A549 (cell line): ENCODE measurements around the gene TMEM88. TPM values are rescaled to one million over a fixed set of nuclear protein-coding genes. Genes with fewer than 3 reads are reported as not detected.
A peak's percentile ranks its signal among the peaks of the same experiment; 100 is the strongest.

Source experiments
- ATAC-seq, 2 experiments: fragments of 200-7000 bp in 1 of 2; fragments of >200 bp in 1 of 2; cut with Nextera tagmentation in 1 of 2; cut with Tn5 transposase in 1 of 2; 3 replicates each; pipeline versions ENCODE4 v1.8.0 to v1.9.1; 2018 to 2020; ENCODE audit warnings: mild to moderate bottlenecking in 1 of 2, moderate library complexity in 1 of 2
- CTCF ChIA-PET: fragments of 300-600 bp; sonication (Branson Sonifier 250); formaldehyde crosslinking; extraction: SDS; loops from one replicate; lab custom pipeline; 2021; ENCODE audit warnings: antibody characterized with exemption, inconsistent platforms; lab: Yijun Ruan, JAX
- POLR2A ChIA-PET: fragments of 350-600 bp; formaldehyde crosslinking; extraction: SDS; loops from one replicate; lab custom pipeline; 2021; ENCODE audit warnings: antibody characterized with exemption, inconsistent platforms; lab: Yijun Ruan, JAX
- DNase-seq, 2 experiments: peaks; one replicate each; pipeline versions ENCODE4 v3.0.0 to v3.0.0-alpha.2; 2011 to 2016; ENCODE audit warnings: low read depth in 1 of 2, low spot score in 1 of 2
- FAIRE-seq: peaks from 2 replicates; lab custom pipeline; 2011; peaks lifted over from hg19 to GRCh38; lab: Jason Lieb, UNC
- H3K27ac ChIP-seq, 2 experiments: fragments of >200 bp; sonication (Bioruptor Twin); formaldehyde crosslinking; 3 replicates each; pipeline ENCODE4 v1.5.1; 2016 to 2017
- H3K4me1 ChIP-seq: fragments of >200 bp; sonication (Bioruptor Twin); formaldehyde crosslinking; 3 replicates; pipeline ENCODE4 v1.6.1; 2016
- H3K4me2 ChIP-seq: fragments of >200 bp; sonication (Bioruptor Twin); formaldehyde crosslinking; 3 replicates; pipeline ENCODE4 v1.6.1; 2016
- H3K4me3 ChIP-seq: fragments of >200 bp; sonication (Bioruptor Twin); formaldehyde crosslinking; 3 replicates; pipeline ENCODE4 v1.5.1; 2016
- H3K9me3 ChIP-seq: fragments of >200 bp; sonication (Bioruptor Twin); formaldehyde crosslinking; 3 replicates; pipeline ENCODE4 v1.6.1; 2016
- BHLHE40 ChIP-seq: IDR thresholded peaks from 2 replicates; pipeline ENCODE4 v1.6.1; 2012; ENCODE audit warnings: low read depth, low read length, inconsistent platforms
- CBX2 ChIP-seq: fragments of 200-600 bp; sonication (generic); IDR thresholded peaks from 2 replicates; pipeline ENCODE4 v1.6.1; 2016; ENCODE audit warnings: low read depth, mild to moderate bottlenecking, borderline replicate concordance
- CBX8 ChIP-seq: fragments of 200-600 bp; sonication (generic); IDR thresholded peaks from 2 replicates; pipeline ENCODE4 v1.6.1; 2016
- CHD2 ChIP-seq: fragments of 150-350 bp; IDR thresholded peaks from 2 replicates; pipeline ENCODE4 v1.6.1; 2014; ENCODE audit warnings: low read length; ENCODE audit not compliant: partially characterized antibody
- CHD4 ChIP-seq: fragments of 200-600 bp; sonication (generic); IDR thresholded peaks from 2 replicates; pipeline ENCODE4 v1.6.1; 2016; ENCODE audit warnings: antibody characterized with exemption, mild to moderate bottlenecking, borderline replicate concordance
- E2F6 ChIP-seq: IDR thresholded peaks from 2 replicates; pipeline ENCODE4 v1.6.1; 2012; ENCODE audit warnings: low read depth, borderline replicate concordance
- ESRRA ChIP-seq: fragments of 150-350 bp; IDR thresholded peaks from 2 replicates; pipeline ENCODE4 v1.6.1; 2014; ENCODE audit warnings: mild to moderate bottlenecking, low read length, borderline replicate concordance
- FOSB ChIP-seq: fragments of 250-450 bp; sonication (Bioruptor Pico); IDR thresholded peaks from 2 replicates; pipeline ENCODE4 v1.5.0; 2020; ENCODE audit warnings: mild to moderate bottlenecking, moderate library complexity
- HDAC2 ChIP-seq: fragments of 200-600 bp; sonication (generic); IDR thresholded peaks from 2 replicates; pipeline ENCODE4 v1.6.1; 2016
- HEYL ChIP-seq: fragments of 250-450 bp; sonication (Bioruptor Pico); IDR thresholded peaks from 2 replicates; pipeline ENCODE4 v1.8.0; 2021; ENCODE audit warnings: mild to moderate bottlenecking, moderate library complexity
- JUN ChIP-seq, 2 experiments: fragments of >200 bp; sonication (Bioruptor Twin); formaldehyde crosslinking; IDR thresholded peaks; 2 replicates in 1 of 2; 3 replicates in 1 of 2; pipeline ENCODE4 v1.6.1; 2016 to 2017
- JUNB ChIP-seq: fragments of >200 bp; sonication (Bioruptor Twin); formaldehyde crosslinking; IDR thresholded peaks from 2 replicates; pipeline ENCODE4 v1.6.1; 2016
- KDM5A ChIP-seq: fragments of 200-600 bp; sonication (generic); IDR thresholded peaks from 2 replicates; pipeline ENCODE4 v1.6.1; 2016; ENCODE audit warnings: antibody characterized with exemption, mild to moderate bottlenecking
- MAFK ChIP-seq: fragments of 450-650 bp; IDR thresholded peaks from 2 replicates; pipeline ENCODE4 v1.6.1; 2014; ENCODE audit not compliant: partially characterized antibody
- MAZ ChIP-seq: fragments of 150-350 bp; IDR thresholded peaks from 2 replicates; pipeline ENCODE4 v1.6.1; 2014; ENCODE audit warnings: antibody characterized with exemption, low read depth, low read length, borderline replicate concordance
- NR3C1 ChIP-seq: fragments of >200 bp; sonication (Bioruptor Twin); formaldehyde crosslinking; IDR thresholded peaks from 3 replicates; pipeline ENCODE4 v1.6.1; 2017
- PBX3 ChIP-seq: IDR thresholded peaks from 2 replicates; pipeline ENCODE4 v1.6.1; 2012
- POLR2AphosphoS2 ChIP-seq: conservative IDR thresholded peaks from 2 replicates; pipeline ENCODE4 v1.6.1; 2012; ENCODE audit warnings: low read length, improper control_type of control experiment, inconsistent platforms
- RCOR1 ChIP-seq: fragments of 150-350 bp; IDR thresholded peaks from 2 replicates; pipeline ENCODE4 v1.6.1; 2014; ENCODE audit warnings: antibody characterized with exemption, low read length, low read depth
- REST ChIP-seq: fragments of 200-600 bp; sonication (generic); IDR thresholded peaks from 2 replicates; pipeline ENCODE4 v1.6.1; 2016; ENCODE audit warnings: antibody characterized with exemption, mild to moderate bottlenecking, moderate library complexity
- RFX5 ChIP-seq: fragments of 450-650 bp; IDR thresholded peaks from 2 replicates; pipeline ENCODE4 v1.7.1; 2014; ENCODE audit warnings: antibody characterized with exemption, mild to moderate bottlenecking, moderate library complexity
- RNF2 ChIP-seq: fragments of 200-600 bp; sonication (generic); IDR thresholded peaks from 2 replicates; pipeline ENCODE4 v1.6.1; 2016; ENCODE audit warnings: low read depth, mild to moderate bottlenecking, antibody characterized with exemption, moderate library complexity, borderline replicate concordance
- TFCP2L1 ChIP-seq: fragments of 250-450 bp; sonication (Bioruptor Pico); IDR thresholded peaks from 2 replicates; pipeline ENCODE4 v1.5.0; 2021; ENCODE audit warnings: mild to moderate bottlenecking
- USF2 ChIP-seq: fragments of 450-650 bp; IDR thresholded peaks from 2 replicates; pipeline ENCODE4 v1.6.1; 2014; ENCODE audit warnings: antibody characterized with exemption
- WGBS: methylation state at CpG from one replicate; pipeline ENCODE4 v1.1.6; 2017; ENCODE audit errors: missing lambda C conversion rate; 5-methylcytosine and 5-hydroxymethylcytosine counted together
- polyA minus RNA-seq: library from RNA; depleted of rRNA, polyadenylated mRNA; stranded (reverse); fragments of >200 nt; gene quantifications from 2 replicates; pipeline ENCODE4 v1.2.3, GENCODE V29; 2011; rRNA and poly(A)+ RNA removed
- polyA plus RNA-seq, 4 experiments: library from polyadenylated mRNA; depleted of rRNA in 3 of 4; stranded (reverse); fragments of >200 nt; fragmentation: RNase III in 1 of 4; extraction: RNeasy Plus Mini Kit Qiagen cat#74134 plus additional on column Dnase treatment in 1 of 4; gene quantifications; 2 replicates in 3 of 4; 3 replicates in 1 of 4; pipeline ENCODE4 v1.2.3, GENCODE V29; 2011 to 2017

TMEM88 gene
- polyA plus RNA-seq (2011; rRNA removed) (0.48 and 0.57 TPM in 2 replicates), polyA plus RNA-seq (2017; fragmentation: RNase III; extraction: RNeasy Plus Mini Kit Qiagen cat#74134 plus additional on column Dnase treatment) (0.17 to 0.73 TPM (median 0.33 TPM) in 3 replicates), polyA minus RNA-seq (0.54 TPM in 1 of 2 replicates, not detected in the other)
- polyA plus RNA-seq (2012; cell fraction: cytosol; rRNA removed) = 0.29 and 0.44 TPM in 2 replicates
- polyA plus RNA-seq (2012; cell fraction: nucleus; rRNA removed) = 11.6 and 16.8 TPM in 2 replicates

GRCh38 chr17:7854851-7855659 is at the start of gene TMEM88:
TMEM88 (plus strand) TSS chr17:7855066; CDS start chr17:7855075, 9 bp downstream.
- DNase-seq (no peak), FAIRE-seq (no peak), ATAC-seq (no peak)
- POLR2A ChIA-PET = interaction anchor here (0.9 to 2.7 kb wide), 2 partner anchors 12 to 20 kb away, joined by 6 to 65 read pairs; no protein-coding TSS in a partner anchor
- Histone ChIP-seq H3K4me1 (peaks cover 30% of the 10 kb centered on the region), H3K9me3 (no peaks in the 10 kb centered on the region), H3K4me2 (peak within 1 kb of the TSS; percentile 99), H3K4me3 (peak within 1 kb of the TSS; percentile 69; the same call in 2 of the 3 replicates), H3K27ac (peak within 1 kb of the TSS in 1 of 2 experiments; percentile 91; a peak in 3 of 6 replicates)
- no peak for TF ChIP-seq CHD2
- TF ChIP-seq POLR2AphosphoS2 = 0 out of 2 replicates have a peak, but pooled peaks have one; percentile 87
- 94% methylated on average over 55 of the region's 57 CpGs for WGBS
- CTCF ChIA-PET = interaction anchor here (2.5 to 2.9 kb wide), 4 partner anchors 10 to 112 kb away, joined by 14 to 48 read pairs (median 26); partner anchors contain the start of gene KDM6B

- no peak overlapping the region for H3K4me2 ChIP-seq
- no peak for TF ChIP-seq MAFK
- TF ChIP-seq JUNB = no peak
- TF ChIP-seq HDAC2 = no peak
- no peak for TF ChIP-seq BHLHE40
- TF ChIP-seq MAZ = no peak
- TF ChIP-seq REST = no peak
- TF ChIP-seq KDM5A = no peak
- TF ChIP-seq NR3C1 = no peak
- TF ChIP-seq TFCP2L1 (CRISPR knock-in tag) = no peak
- TF ChIP-seq CBX2 = no peak
- TF ChIP-seq FOSB = no peak
- TF ChIP-seq HEYL (CRISPR knock-in tag) = no peak
- no peaks in the 10 kb centered on the region for H3K9me3 ChIP-seq
- DNase-seq = no peak
- ChIA-PET CTCF (interaction anchor here (0.6 to 4.8 kb wide), 2 partner anchors 63 to 711 kb away, joined by 3 to 20 read pairs; no protein-coding TSS in a partner anchor), POLR2A (no interaction called here)
- FAIRE-seq = no peak
- H3K27ac ChIP-seq = no peak overlapping the region
- 62% methylated on average over 6 of the region's 6 CpGs for WGBS
- peaks cover 11% of the 10 kb centered on the region for H3K4me1 ChIP-seq
- no peak for ATAC-seq
- H3K4me3 ChIP-seq = no peak overlapping the region
Measured at GRCh38 chr17:7806587-7806986, 48.3 kb upstream of the TMEM88 start.

- ATAC-seq = no peak; a peak in 1 of 6 replicates
- Histone ChIP-seq H3K4me3 (no peak overlapping the region), H3K4me1 (peaks cover 11% of the 10 kb centered on the region), H3K9me3 (no peaks in the 10 kb centered on the region), H3K4me2 (no peak overlapping the region), H3K27ac (no peak overlapping the region)
- no peak for DNase-seq
- POLR2A ChIA-PET = no interaction called here
- WGBS = 87% methylated on average over 21 of the region's 21 CpGs
- CTCF ChIA-PET = interaction anchor here (1.2 to 4.8 kb wide), 3 partner anchors 11 to 63 kb away, joined by 3 to 20 read pairs (median 3); partner anchors contain the start of gene NAA38
- FAIRE-seq = no peak
- no peak for TF ChIP-seq PBX3
- no peak for TF ChIP-seq E2F6
- TF ChIP-seq HEYL (CRISPR knock-in tag) = no peak
- TF ChIP-seq CHD4 = no peak
- no peak for TF ChIP-seq MAZ
- TF ChIP-seq RCOR1 = no peak
- no peak for TF ChIP-seq JUN (IDR thresholded peaks at IDR 0.05)
- TF ChIP-seq RNF2 = no peak
- no peak for TF ChIP-seq ESRRA
- no peak for TF ChIP-seq USF2
- TF ChIP-seq CBX8 = no peak
- no peak for TF ChIP-seq RFX5
Measured at GRCh38 chr17:7807206-7807605, 47.7 kb upstream of the TMEM88 start.
